Hepatocyte (in vitro differentiated cells): ENCODE results near the gene FMNL2. TPM values are rescaled to one million over a fixed set of nuclear protein-coding genes. Genes with fewer than 3 reads are reported as not detected.

Source experiments
- DNase-seq: peaks from one replicate; pipeline ENCODE4 v3.0.0-alpha.2; 2016; ENCODE audit warnings: low spot score
- H2AFZ ChIP-seq: fragments of 200-600 bp; sonication (generic); 2 replicates; pipeline ENCODE4 v1.6.0; 2016; ENCODE audit warnings: antibody characterized with exemption, mild to moderate bottlenecking
- H3K27ac ChIP-seq: fragments of 200-600 bp; sonication (generic); 2 replicates; pipeline ENCODE4 v1.5.1; 2016; ENCODE audit warnings: mild to moderate bottlenecking
- H3K27me3 ChIP-seq: fragments of 200-600 bp; sonication (generic); 2 replicates; pipeline ENCODE4 v1.6.1; 2016
- H3K36me3 ChIP-seq: fragments of 200-600 bp; sonication (generic); replicated peaks from 2 replicates; pipeline ENCODE4 v1.5.1; 2016; ENCODE audit warnings: low read depth; ENCODE audit not compliant: insufficient read depth
- H3K4me1 ChIP-seq: fragments of 200-600 bp; sonication (generic); 2 replicates; pipeline ENCODE4 v1.5.1; 2016; ENCODE audit warnings: mild to moderate bottlenecking, moderate library complexity; ENCODE audit not compliant: insufficient read depth
- H3K4me2 ChIP-seq: fragments of 200-600 bp; sonication (generic); 2 replicates; pipeline ENCODE4 v1.6.0; 2016
- H3K4me3 ChIP-seq: fragments of 200-600 bp; sonication (generic); 2 replicates; pipeline ENCODE4 v1.5.1; 2016; ENCODE audit warnings: mild to moderate bottlenecking
- H3K79me2 ChIP-seq: fragments of 200-600 bp; sonication (generic); 2 replicates; pipeline ENCODE4 v1.6.0; 2017; ENCODE audit warnings: mild to moderate bottlenecking
- H3K9me2 ChIP-seq: fragments of 200-600 bp; sonication (generic); replicated peaks from 2 replicates; pipeline ENCODE4 v1.6.0; 2017; ENCODE audit warnings: mild to moderate bottlenecking; ENCODE audit not compliant: insufficient read depth
- H3K9me3 ChIP-seq: fragments of 200-600 bp; sonication (generic); 2 replicates; pipeline ENCODE4 v1.5.1; 2016; ENCODE audit warnings: low read depth, mild to moderate bottlenecking
- H4K20me1 ChIP-seq: fragments of 200-600 bp; sonication (generic); 2 replicates; pipeline ENCODE4 v1.6.0; 2016; ENCODE audit warnings: mild to moderate bottlenecking; ENCODE audit not compliant: insufficient read depth, poor library complexity, severe bottlenecking
- CTCF ChIP-seq: fragments of 200-600 bp; sonication (generic); IDR thresholded peaks from 2 replicates; pipeline ENCODE4 v1.5.1; 2016; ENCODE audit warnings: antibody characterized with exemption, mild to moderate bottlenecking; ENCODE audit not compliant: poor library complexity
- EZH2 ChIP-seq: fragments of 200-600 bp; sonication (generic); IDR thresholded peaks from 2 replicates; pipeline ENCODE4 v1.6.1; 2016; ENCODE audit warnings: antibody characterized with exemption, mild to moderate bottlenecking, borderline replicate concordance
- EZH2phosphoT487 ChIP-seq: fragments of 200-600 bp; sonication (generic); IDR thresholded peaks from one replicate; pipeline ENCODE4 v1.6.1; 2018; ENCODE audit warnings: antibody characterized with exemption, mild to moderate bottlenecking, low read depth, moderate library complexity; ENCODE audit not compliant: unreplicated experiment, severe bottlenecking
- whole genome bisulfite sequencing: methylation state at CpG from one replicate; pipeline ENCODE4 v1.1.6; 2016; ENCODE audit warnings: low lambda C conversion rate; ENCODE audit errors: missing lambda C conversion rate; 5-methylcytosine and 5-hydroxymethylcytosine counted together
- polyA plus RNA-seq: library from polyadenylated mRNA; unstranded; fragments of >200 nt; fragmentation: Nextera tagmentation; extraction: Ambion mirVana; gene quantifications from 2 replicates; pipeline ENCODE4 v1.2.1, GENCODE V29; 2016
- total RNA-seq: library from RNA; depleted of rRNA; stranded (reverse); fragments of >200 nt; gene quantifications from 2 replicates; pipeline ENCODE4 v1.2.3, GENCODE V29; 2014

Gene FMNL2
- total and polyA plus RNA-seq, 2 experiments from 2014 or later: 11.7 to 53.6 TPM

- no peak overlapping the region for H3K4me2 ChIP-seq
- H3K9me3 ChIP-seq: no peaks in the 10 kb centered on the region
- DNase-seq: no peak
- WGBS: 76% methylated on average over 2 of the region's 2 CpGs
- no peaks in the 10 kb centered on the region for H3K36me3 ChIP-seq
- H3K27ac ChIP-seq: no peak overlapping the region
- H3K79me2 ChIP-seq: peaks cover 90% of the 10 kb centered on the region
- H3K9me2 ChIP-seq: no peaks in the 10 kb centered on the region
- H3K4me1 ChIP-seq: peaks cover 31% of the 10 kb centered on the region
- no peak overlapping the region for H2AFZ ChIP-seq
- H3K27me3 ChIP-seq: no peaks in the 10 kb centered on the region
- H4K20me1 ChIP-seq: no peaks in the 10 kb centered on the region
- H3K4me3 ChIP-seq: no peak overlapping the region
- TF ChIP-seq CTCF: no peak
- no peak for TF ChIP-seq EZH2phosphoT487
- TF ChIP-seq EZH2: no peak
Measured at GRCh38 chr2:152492911-152493310, 157.9 kb downstream of the FMNL2 start.

- Histone ChIP-seq H4K20me1 (no peaks in the 10 kb centered on the region), H3K4me2 (no peak overlapping the region), H3K27ac (no peak overlapping the region), H3K4me1 (peaks cover 36% of the 10 kb centered on the region), H3K4me3 (no peak overlapping the region), H3K27me3 (no peaks in the 10 kb centered on the region), H3K79me2 (peaks cover 90% of the 10 kb centered on the region), H2AFZ (no peak overlapping the region), H3K9me3 (no peaks in the 10 kb centered on the region), H3K36me3 (no peaks in the 10 kb centered on the region), H3K9me2 (no peaks in the 10 kb centered on the region)
- no peak for TF ChIP-seq EZH2
- TF ChIP-seq EZH2phosphoT487: no peak
- no peak for TF ChIP-seq CTCF
- WGBS: 84% methylated on average over 2 of the region's 2 CpGs
- no peak for DNase-seq
Measured at GRCh38 chr2:152493417-152493816, 158.4 kb downstream of the FMNL2 start.

- H3K4me2 ChIP-seq: no peak overlapping the region
- no peaks in the 10 kb centered on the region for H3K9me3 ChIP-seq
- no peaks in the 10 kb centered on the region for H3K27me3 ChIP-seq
- H4K20me1 ChIP-seq: no peaks in the 10 kb centered on the region
- 27% methylated on average over 2 of the region's 2 CpGs for WGBS
- H2AFZ ChIP-seq: no peak overlapping the region
- H3K79me2 ChIP-seq: peaks cover 87% of the 10 kb centered on the region
- H3K27ac ChIP-seq: no peak overlapping the region
- H3K36me3 ChIP-seq: no peaks in the 10 kb centered on the region
- H3K4me3 ChIP-seq: no peak overlapping the region
- peaks cover 42% of the 10 kb centered on the region for H3K4me1 ChIP-seq
- DNase-seq: no peak
- no peaks in the 10 kb centered on the region for H3K9me2 ChIP-seq
- TF ChIP-seq EZH2 (no peak), CTCF (no peak), EZH2phosphoT487 (no peak)
Measured at GRCh38 chr2:152493945-152494528, 159.1 kb downstream of the FMNL2 start.

GRCh38 chr2:152496371-152496770 is 161.4 kb downstream of the FMNL2 start:
- no peaks in the 10 kb centered on the region for H3K9me2 ChIP-seq
- no peaks in the 10 kb centered on the region for H3K9me3 ChIP-seq
- H4K20me1 ChIP-seq: no peaks in the 10 kb centered on the region
- peaks cover 35% of the 10 kb centered on the region for H3K4me1 ChIP-seq
- H3K4me2 ChIP-seq: no peak overlapping the region
- H3K27me3 ChIP-seq: no peaks in the 10 kb centered on the region
- peaks cover 91% of the 10 kb centered on the region for H3K79me2 ChIP-seq
- DNase-seq: no peak
- 95% methylated on average over 3 of the region's 3 CpGs for WGBS
- no peak overlapping the region for H3K4me3 ChIP-seq
- H2AFZ ChIP-seq: no peak overlapping the region
- H3K27ac ChIP-seq: no peak overlapping the region
- no peaks in the 10 kb centered on the region for H3K36me3 ChIP-seq
- TF ChIP-seq EZH2 (no peak), CTCF (no peak), EZH2phosphoT487 (no peak)
